ENCODE data around the gene PEAK1.

Gene PEAK1

GRCh38 chr15:77436822-77437221, 16.9 kb upstream of the PEAK1 start (continued):
- no peak for TF ChIP-seq ZNF133 (tag by site-specific recombination; IDR thresholded peaks at IDR 0.05)
- TF ChIP-seq ZNF544 (tag by site-specific recombination; IDR thresholded peaks at IDR 0.05) = no peak
- TF ChIP-seq ZNF777 (tag by site-specific recombination; IDR thresholded peaks at IDR 0.05; ENCODE audit: borderline replicate concordance) = no peak
- no peak for TF ChIP-seq ZIC2 (tag by site-specific recombination; IDR thresholded peaks at IDR 0.05)

- H3K36me3 ChIP-seq (ENCODE audit: control insufficient read depth in 2 of 2, insufficient read depth in 1 of 2, low read length in 2 of 2) = no peaks in the 10 kb centered on the region; a peak in 1 of 3 replicates
- ChIA-PET CTCF (interaction anchor here (1.0 to 2.6 kb wide), 2 partner anchors 113 to 244 kb away, joined by 3 to 8 read pairs; no protein-coding TSS in a partner anchor), POLR2A (no interaction called here)
- H3K27ac ChIP-seq (ENCODE audit: extremely low read depth, low read depth, low read length) = no peak overlapping the region
- H3K9me3 ChIP-seq (ENCODE audit: control insufficient read depth, insufficient read depth, low read depth, low read length) = no peaks in the 10 kb centered on the region
- TF ChIP-seq ZNF133 (tag by site-specific recombination; IDR thresholded peaks at IDR 0.05) = peak; percentile 60; the same call in 1 of the 2 replicates
- no peak for TF ChIP-seq KLF8 (tag by site-specific recombination; IDR thresholded peaks at IDR 0.05)
- TF ChIP-seq ZNF571 (tag by site-specific recombination; IDR thresholded peaks at IDR 0.05) = no peak
- 0 out of 2 replicates have a peak, but pooled peaks have one; percentile 37 for TF ChIP-seq PRDM1 (tag by site-specific recombination; IDR thresholded peaks at IDR 0.05)
- no peak for TF ChIP-seq ZNF747 (tag by site-specific recombination; IDR thresholded peaks at IDR 0.05)
- no peak for TF ChIP-seq ZIC2 (tag by site-specific recombination; IDR thresholded peaks at IDR 0.05)
- peaks cover 6% of the 10 kb centered on the region; the same call in 1 of the 2 replicates for H3K4me1 ChIP-seq (ENCODE audit: control insufficient read depth, insufficient read depth, low read length)
- H3K4me3 ChIP-seq (ENCODE audit: low read depth, low read length) = no peak overlapping the region
Observed at GRCh38 chr15:77430652-77431051, 10.7 kb upstream of the PEAK1 start.

GRCh38 chr15:77430213-77430612, 10.3 kb upstream of the PEAK1 start:
- no peak overlapping the region for H3K4me3 ChIP-seq (ENCODE audit: low read depth, low read length)
- ChIA-PET CTCF (interaction anchor here (2.6 kb wide), 1 partner anchor 113 kb away, joined by 8 read pairs; no protein-coding TSS in a partner anchor), POLR2A (no interaction called here)
- no peaks in the 10 kb centered on the region; a peak in 1 of 3 replicates for H3K36me3 ChIP-seq (ENCODE audit: control insufficient read depth in 2 of 2, insufficient read depth in 1 of 2, low read length in 2 of 2)
- TF ChIP-seq FEZF1 (tag by site-specific recombination; IDR thresholded peaks at IDR 0.05) (no peak), HOXD13 (CRISPR knock-in tag; IDR thresholded peaks at IDR 0.05; ENCODE audit: borderline replicate concordance) (no peak), ZEB2 (tag by site-specific recombination; IDR thresholded peaks at IDR 0.05) (no peak), HOXA7 (CRISPR knock-in tag; IDR thresholded peaks at IDR 0.05; ENCODE audit: borderline replicate concordance) (no peak), GLIS2 (tag by site-specific recombination; IDR thresholded peaks at IDR 0.05) (no peak), ZBTB1 (tag by site-specific recombination; IDR thresholded peaks at IDR 0.05) (no peak), ZNF362 (tag by site-specific recombination; IDR thresholded peaks at IDR 0.05) (no peak), ZNF2 (tag by site-specific recombination; IDR thresholded peaks at IDR 0.05) (no peak), ZNF335 (tag by site-specific recombination; conservative IDR thresholded peaks at IDR 0.05) (no peak), ZNF544 (tag by site-specific recombination; IDR thresholded peaks at IDR 0.05) (no peak), ZNF223 (tag by site-specific recombination; IDR thresholded peaks at IDR 0.05) (no peak), ZBTB44 (tag by site-specific recombination; IDR thresholded peaks at IDR 0.05) (no peak), ZNF416 (tag by site-specific recombination; IDR thresholded peaks at IDR 0.05) (no peak), GLI4 (tag by site-specific recombination; IDR thresholded peaks at IDR 0.05) (no peak), ZSCAN30 (tag by site-specific recombination; IDR thresholded peaks at IDR 0.05) (no peak), ZNF433 (tag by site-specific recombination; IDR thresholded peaks at IDR 0.05; ENCODE audit: low read depth) (no peak), ZNF239 (tag by site-specific recombination; IDR thresholded peaks at IDR 0.05) (no peak), ZNF280D (tag by site-specific recombination; IDR thresholded peaks at IDR 0.05) (no peak), ZBTB10 (tag by site-specific recombination; IDR thresholded peaks at IDR 0.05) (no peak)
- H3K9me3 ChIP-seq (ENCODE audit: control insufficient read depth, insufficient read depth, low read depth, low read length) = no peaks in the 10 kb centered on the region
- peaks cover 6% of the 10 kb centered on the region; the same call in 1 of the 2 replicates for H3K4me1 ChIP-seq (ENCODE audit: control insufficient read depth, insufficient read depth, low read length)
- no peak overlapping the region for H3K27ac ChIP-seq (ENCODE audit: extremely low read depth, low read depth, low read length)

Data from HEK293 (cell line).